IPS-11a (cell line): ENCODE data around the gene CA5A.
"Not testable (repeated sequence)": the region's sequence is repeated elsewhere in the genome, so short reads cannot be mapped to it uniquely, and the experiment has no call there.

ENCODE experiments used
- H3K4me3 ChIP-seq: one replicate; pipeline ENCODE4 v1.5.1; 2013; ENCODE audit warnings: low read depth, low read length, control low read depth

Gene CA5A

DNA sequence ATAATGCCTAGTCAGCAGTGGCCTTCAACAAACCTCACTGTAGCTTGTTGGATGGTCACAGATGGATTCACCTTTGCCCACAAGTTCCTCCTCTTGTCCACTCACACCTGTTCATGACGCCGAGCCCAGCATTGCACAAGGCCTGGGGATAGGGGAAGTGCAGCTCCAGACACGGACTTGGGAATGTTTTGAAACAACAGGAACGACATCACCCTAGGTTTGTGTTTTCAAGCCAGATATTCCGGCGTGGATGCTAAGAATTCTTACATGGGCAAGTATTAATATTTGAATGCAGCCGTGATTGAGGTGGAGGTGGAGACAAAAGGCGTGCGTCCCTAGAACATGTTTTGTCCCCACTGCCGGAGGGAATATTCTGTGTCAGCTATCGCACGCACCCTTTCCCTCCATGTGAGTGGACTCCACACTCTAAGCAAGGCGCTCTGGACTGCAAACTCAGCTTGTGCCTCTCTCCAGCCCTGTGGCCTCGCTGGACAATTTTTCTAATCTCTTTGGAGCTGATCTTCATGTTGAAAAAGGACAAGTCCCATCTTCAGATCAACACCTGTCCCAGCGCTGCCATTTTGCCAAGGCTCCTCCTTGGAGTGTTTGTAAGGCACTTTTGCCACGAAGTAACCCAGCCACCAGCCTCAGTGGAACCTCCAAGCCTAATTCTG lies 12.9 kb upstream of the CA5A start:
- H3K4me3 ChIP-seq: no peak overlapping the region

DNA sequence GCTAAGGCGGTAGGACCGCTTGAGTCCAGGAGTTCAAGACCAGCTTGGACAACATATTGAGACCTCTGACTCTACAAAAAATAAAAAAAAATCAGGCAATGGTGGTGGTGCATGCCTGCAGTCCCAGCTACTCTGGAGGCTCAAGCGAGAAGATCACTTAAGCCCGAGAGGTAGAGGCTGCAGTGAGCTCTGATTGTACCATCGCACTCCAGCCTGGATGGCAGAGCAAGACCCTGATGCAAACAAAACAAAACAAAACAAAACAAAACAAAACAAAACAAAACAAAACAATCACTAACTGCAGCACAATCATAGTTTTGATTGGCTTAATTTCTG lies 12.4 kb upstream of the CA5A start:
- no peak overlapping the region for H3K4me3 ChIP-seq

DNA sequence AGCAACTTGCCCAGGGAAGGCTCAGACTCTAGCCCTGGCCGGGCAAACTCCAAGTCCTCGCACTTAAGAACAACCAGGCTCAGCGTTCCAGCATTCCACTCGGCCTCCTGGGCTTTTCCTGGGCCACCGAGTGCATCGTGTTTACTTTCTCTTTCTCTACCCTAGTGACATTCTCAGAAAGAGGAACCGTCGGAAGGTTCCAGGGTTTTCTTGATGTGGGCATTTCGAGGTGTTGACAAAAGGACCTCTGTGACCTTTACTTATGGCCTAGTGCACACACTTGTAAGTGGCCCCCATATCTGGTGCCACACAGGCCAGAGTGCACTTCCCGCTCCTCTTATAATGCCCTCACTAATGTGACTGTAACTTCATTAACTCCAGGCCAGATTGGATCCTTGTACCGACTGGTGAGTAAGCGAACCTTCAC lies 11.8 kb upstream of the CA5A start:
- H3K4me3 ChIP-seq: no peak overlapping the region

GRCh38 chr16:87947356-87948118 lies 11.2 kb upstream of the CA5A start:
- H3K4me3 ChIP-seq: no peak overlapping the region

- no peak overlapping the region for H3K4me3 ChIP-seq
These were observed 10.4 kb upstream of the CA5A start for GRCh38 chr16:87946596-87947347.

- H3K4me3 ChIP-seq: no peak overlapping the region
These were observed 9.2 kb upstream of the CA5A start for GRCh38 chr16:87945351-87946042.

GRCh38 chr16:87942680-87943079 lies 6.4 kb upstream of the CA5A start:
- no peak overlapping the region for H3K4me3 ChIP-seq

GRCh38 chr16:87939562-87940423 lies 3.5 kb upstream of the CA5A start:
- no peak overlapping the region for H3K4me3 ChIP-seq

DNA sequence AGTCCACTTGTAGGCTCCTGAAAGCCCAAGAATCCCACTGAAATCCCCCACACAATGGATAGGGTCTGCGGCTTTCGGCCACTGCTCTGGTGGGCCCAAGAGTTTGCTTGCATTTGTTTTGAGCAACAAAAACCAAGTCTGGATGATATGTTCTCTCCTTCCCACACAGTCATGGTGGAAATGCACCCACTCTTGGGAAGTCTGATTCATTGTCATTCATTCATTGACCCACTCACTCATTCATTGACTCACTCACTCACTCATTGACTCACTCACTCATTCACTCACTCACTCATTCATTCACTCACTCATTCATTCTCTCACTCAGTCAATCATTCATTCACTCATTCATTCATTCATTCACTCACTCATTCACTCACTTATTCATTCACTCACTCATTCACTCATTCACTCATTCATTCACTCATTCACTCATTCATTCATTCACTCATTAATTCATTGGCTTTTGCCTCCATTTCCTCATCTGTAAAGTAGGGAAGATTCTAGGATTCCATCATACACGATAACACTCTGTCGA lies 2.2 kb upstream of the CA5A start:
- no peak overlapping the region for H3K4me3 ChIP-seq

- not testable (repeated sequence) for H3K4me3 ChIP-seq
These were observed 858 bp upstream of the CA5A start for GRCh38 chr16:87937231-87937542.

GRCh38 chr16:87936016-87936374 lies 334 bp downstream of the CA5A start:
- H3K4me3 ChIP-seq: not testable (repeated sequence)

DNA sequence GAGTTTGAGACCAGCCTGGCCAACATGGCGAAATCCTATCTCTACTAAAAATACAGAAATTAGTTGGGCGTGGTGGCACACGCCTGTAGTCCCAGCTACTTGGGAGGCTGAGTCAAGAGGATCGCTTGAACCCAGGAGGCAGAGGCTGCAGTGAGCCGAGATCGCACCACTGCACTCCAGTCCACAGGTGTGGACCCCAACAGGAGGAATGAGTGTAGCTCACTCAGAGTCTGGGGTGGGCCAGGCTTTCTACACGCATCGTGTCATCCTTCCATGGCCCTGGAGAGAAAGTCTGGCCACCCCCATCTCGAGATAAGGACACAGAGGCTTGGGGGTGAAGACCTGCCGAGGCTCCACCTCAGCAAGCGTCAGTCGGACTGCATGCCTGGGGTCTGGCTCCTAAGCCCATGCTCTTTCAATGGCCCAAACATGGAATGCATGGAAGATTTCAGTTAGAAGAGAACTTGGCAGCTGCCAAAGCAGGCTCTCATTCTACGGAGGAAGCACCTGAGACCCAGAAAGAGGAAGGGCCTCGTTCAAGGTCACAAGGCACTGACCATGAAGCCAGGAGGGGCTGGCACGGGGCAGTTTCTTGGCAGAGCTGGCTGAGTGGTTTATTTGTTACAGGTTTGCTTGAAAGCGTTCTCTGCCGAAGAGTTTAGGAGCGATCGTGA lies 1.4 kb downstream of the CA5A start:
- H3K4me3 ChIP-seq: not testable (repeated sequence)

DNA sequence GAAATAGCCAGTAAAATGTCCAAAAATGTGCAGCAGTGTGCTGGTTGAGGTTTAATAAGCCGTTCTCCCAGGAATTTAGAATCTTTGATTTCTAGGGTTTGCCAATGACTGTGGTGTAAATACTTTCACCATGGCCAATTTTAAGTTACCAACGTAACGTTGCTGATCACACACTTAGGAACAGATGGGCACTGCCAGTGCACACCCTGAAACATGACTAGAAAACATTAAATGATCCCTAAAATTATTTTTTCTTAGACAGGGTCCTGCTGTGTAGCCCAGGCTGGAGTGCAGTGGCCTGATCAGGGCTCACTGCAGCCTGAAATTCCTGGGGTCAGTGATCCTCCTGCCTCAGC lies 3.2 kb downstream of the CA5A start:
- H3K4me3 ChIP-seq: no peak overlapping the region

DNA sequence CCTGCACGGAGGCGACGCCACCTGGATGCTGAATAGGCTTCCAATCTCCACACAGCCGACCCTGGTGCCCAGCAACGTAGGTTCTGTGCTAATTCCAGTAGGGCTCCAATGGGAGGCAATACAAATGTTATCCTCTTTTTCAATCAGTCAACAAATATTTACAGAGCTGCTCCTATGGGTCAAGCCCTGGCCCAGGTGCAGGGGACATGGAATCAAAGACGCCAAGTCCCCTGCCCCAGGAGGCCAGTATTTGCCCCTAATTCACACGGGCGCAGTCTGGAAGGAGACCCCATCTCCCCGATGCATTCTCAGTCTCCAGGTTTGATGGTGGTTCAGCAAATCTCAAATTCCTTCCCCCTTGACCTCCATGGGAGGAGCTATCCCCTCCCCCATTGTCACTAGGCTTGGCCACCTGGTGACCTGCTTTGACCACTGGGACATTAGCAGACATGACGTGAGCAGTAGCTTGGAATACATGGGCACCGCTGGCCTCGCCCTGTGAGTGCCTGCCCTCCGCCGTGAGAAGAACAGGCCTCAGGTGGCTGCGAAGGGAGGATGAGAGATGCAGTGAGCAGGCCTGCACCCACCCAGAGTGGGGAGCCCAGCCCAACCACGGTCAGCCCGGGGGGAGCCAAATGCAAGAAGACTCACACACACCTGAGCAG lies 3.7 kb downstream of the CA5A start:
- not testable (repeated sequence) for H3K4me3 ChIP-seq

DNA sequence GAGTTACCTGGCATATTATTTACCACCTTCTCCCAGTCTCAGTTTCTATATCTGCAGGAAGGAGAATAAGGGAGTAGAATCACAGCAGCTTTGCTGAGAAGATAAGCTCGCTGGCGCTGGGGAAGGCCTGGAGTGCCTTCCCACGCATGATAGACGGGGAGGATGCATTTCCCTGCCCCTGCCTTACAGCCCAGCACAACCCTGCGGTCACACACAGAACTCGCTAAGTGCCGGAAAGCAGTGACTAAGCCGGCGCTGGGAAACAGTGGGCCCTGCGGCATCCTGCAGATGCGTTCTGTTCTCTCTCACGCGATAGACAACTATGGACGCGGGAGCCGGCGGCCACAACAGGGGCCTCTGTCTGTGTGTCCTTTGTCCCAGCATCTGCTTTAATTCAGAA lies 4.8 kb downstream of the CA5A start:
- no peak overlapping the region for H3K4me3 ChIP-seq

GRCh38 chr16:87930456-87930855 lies 5.9 kb downstream of the CA5A start:
- H3K4me3 ChIP-seq: no peak overlapping the region

DNA sequence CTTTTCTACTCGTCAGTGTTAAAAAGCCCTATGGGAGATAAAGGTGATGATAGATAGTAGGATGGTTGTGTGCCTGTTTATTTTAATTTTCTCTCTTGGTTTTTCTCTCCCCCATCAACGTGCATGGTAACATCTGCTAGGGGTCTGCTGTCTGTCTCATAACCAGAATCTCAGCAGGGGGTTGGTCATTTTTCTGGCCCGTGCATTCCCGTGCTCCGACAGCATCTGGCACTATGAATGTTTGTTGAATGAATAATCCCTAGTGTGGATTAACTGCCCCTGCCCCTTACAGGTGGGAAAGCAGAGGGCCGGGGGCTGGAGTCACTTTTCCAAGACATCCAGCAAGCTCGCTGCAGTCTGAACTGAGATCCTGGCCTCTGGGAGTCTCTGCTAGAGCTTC lies 6.3 kb downstream of the CA5A start:
- no peak overlapping the region for H3K4me3 ChIP-seq

- no peak overlapping the region for H3K4me3 ChIP-seq
These were observed 9.2 kb downstream of the CA5A start for GRCh38 chr16:87927195-87927562.
